ENCODE measurements around the gene HIVEP3.

- TF ChIP-seq CTCF (conservative IDR thresholded peaks at IDR 0.05; ENCODE audit: low read depth, low read length) (no peak), EZH2 (IDR thresholded peaks at IDR 0.05; ENCODE audit: borderline replicate concordance, low read depth, low read length, poor library complexity, severe bottlenecking) (no peak)
Observed at GRCh38 chr1:41789661-41790330, 128.9 kb downstream of the HIVEP3 start.
